Glutamatergic neuron (in vitro differentiated cells): Measurements from ENCODE around the gene KCNJ12. TPM values are rescaled to one million over a fixed set of nuclear protein-coding genes. Genes with fewer than 3 reads are reported as not detected.
"Not testable (repeated sequence)": the region's sequence is repeated elsewhere in the genome, so short reads cannot be mapped to it uniquely, and the experiment has no call there.

Experiments
- DNase-seq: peaks from one replicate; pipeline ENCODE4 v3.0.0; 2022
- H3K27ac Mint-ChIP-seq: one replicate; pipeline ENCODE4 v1.8.0; 2020; ENCODE audit warnings: mild to moderate bottlenecking, mixed read lengths, inconsistent platforms; ENCODE audit not compliant: unreplicated experiment
- H3K27me3 Mint-ChIP-seq: one replicate; pipeline ENCODE4 v1.8.0; 2020; ENCODE audit warnings: mild to moderate bottlenecking, moderate library complexity, mixed read lengths, inconsistent platforms; ENCODE audit not compliant: unreplicated experiment
- H3K36me3 Mint-ChIP-seq: one replicate; pipeline ENCODE4 v1.8.0; 2020; ENCODE audit warnings: mild to moderate bottlenecking, mixed read lengths, inconsistent platforms; ENCODE audit not compliant: unreplicated experiment
- H3K4me1 Mint-ChIP-seq: one replicate; pipeline ENCODE4 v1.8.0; 2020; ENCODE audit warnings: mild to moderate bottlenecking, low read depth, mixed read lengths, inconsistent platforms; ENCODE audit not compliant: unreplicated experiment
- H3K4me3 Mint-ChIP-seq: one replicate; pipeline ENCODE4 v1.8.0; 2020; ENCODE audit warnings: mild to moderate bottlenecking, mixed read lengths, inconsistent platforms; ENCODE audit not compliant: unreplicated experiment
- H3K9me3 Mint-ChIP-seq: one replicate; pipeline ENCODE4 v1.8.0; 2020; ENCODE audit warnings: mild to moderate bottlenecking, moderate library complexity, mixed read lengths, inconsistent platforms; ENCODE audit not compliant: unreplicated experiment
- total RNA-seq: library from RNA; stranded (reverse); fragmentation: NEBNext Ultra II Directional; extraction: Animal tissue kit (Norgen Biotek cat#: 25700); gene quantifications from one replicate; pipeline ENCODE4 v1.2.1, GENCODE V29; 2021; ENCODE audit not compliant: unreplicated experiment
- TF ChIP-seq, protein P1 (sequence below): fragments of 200-600 bp; sonication (generic); IDR thresholded peaks from one replicate; pipeline ENCODE4 v1.5.0; 2021; ENCODE audit not compliant: partially characterized antibody, unreplicated experiment

The KCNJ12 gene
- total RNA-seq, 1 donor from 2014 or later: 9.6 TPM

DNA sequence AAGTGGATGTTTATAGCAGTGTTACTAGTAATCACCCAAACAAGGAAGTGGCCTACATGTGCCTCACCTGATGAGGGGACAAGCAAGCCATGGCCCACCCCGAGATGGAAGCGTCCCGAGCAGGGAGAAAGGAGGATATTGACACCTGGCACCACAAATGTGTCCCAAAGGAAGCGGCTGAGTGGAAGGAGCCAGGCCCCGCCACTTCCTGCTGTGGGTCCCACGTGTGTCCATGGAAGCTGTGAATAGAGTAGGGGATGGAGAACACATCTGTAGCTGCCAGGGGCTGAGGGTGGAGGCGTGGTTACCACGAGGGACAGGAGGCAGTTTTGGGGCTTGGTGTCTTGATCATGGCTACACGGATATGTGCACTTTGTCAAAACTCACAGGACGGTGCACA is 49.2 kb downstream of the KCNJ12 start:
- Mint-ChIP-seq H3K4me3 (no peak overlapping the region), H3K27ac (no peak overlapping the region), H3K9me3 (peaks cover 2% of the 10 kb centered on the region), H3K27me3 (peaks cover 4% of the 10 kb centered on the region), H3K36me3 (no peaks in the 10 kb centered on the region), H3K4me1 (peaks cover 2% of the 10 kb centered on the region)
- TF ChIP-seq, protein P1, sequence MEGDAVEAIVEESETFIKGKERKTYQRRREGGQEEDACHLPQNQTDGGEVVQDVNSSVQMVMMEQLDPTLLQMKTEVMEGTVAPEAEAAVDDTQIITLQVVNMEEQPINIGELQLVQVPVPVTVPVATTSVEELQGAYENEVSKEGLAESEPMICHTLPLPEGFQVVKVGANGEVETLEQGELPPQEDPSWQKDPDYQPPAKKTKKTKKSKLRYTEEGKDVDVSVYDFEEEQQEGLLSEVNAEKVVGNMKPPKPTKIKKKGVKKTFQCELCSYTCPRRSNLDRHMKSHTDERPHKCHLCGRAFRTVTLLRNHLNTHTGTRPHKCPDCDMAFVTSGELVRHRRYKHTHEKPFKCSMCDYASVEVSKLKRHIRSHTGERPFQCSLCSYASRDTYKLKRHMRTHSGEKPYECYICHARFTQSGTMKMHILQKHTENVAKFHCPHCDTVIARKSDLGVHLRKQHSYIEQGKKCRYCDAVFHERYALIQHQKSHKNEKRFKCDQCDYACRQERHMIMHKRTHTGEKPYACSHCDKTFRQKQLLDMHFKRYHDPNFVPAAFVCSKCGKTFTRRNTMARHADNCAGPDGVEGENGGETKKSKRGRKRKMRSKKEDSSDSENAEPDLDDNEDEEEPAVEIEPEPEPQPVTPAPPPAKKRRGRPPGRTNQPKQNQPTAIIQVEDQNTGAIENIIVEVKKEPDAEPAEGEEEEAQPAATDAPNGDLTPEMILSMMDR: no peak
- no peak for DNase-seq

DNA sequence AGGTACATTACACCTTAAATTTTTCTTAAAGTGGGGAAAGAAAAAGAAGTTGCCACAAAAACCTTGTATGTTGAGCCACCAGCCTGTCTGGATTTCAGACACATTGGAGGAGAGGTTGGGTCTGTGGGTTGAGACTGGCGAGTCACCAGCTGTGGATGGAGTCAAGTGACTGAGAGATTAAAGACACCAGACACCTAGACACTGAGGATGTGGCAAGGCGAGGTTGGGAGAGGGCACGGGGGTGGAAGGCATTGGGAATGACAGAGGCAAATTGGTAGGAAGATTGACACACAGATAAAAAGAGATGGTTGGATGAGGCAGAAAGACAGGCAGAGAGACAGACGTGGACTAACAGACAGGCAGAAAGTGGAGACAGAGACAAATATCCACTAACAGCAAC is 49.6 kb downstream of the KCNJ12 start:
- Mint-ChIP-seq H3K27ac (peak overlapping the region; percentile 48), H3K27me3 (peaks cover 4% of the 10 kb centered on the region), H3K4me3 (no peak overlapping the region), H3K9me3 (peaks cover 2% of the 10 kb centered on the region), H3K36me3 (no peaks in the 10 kb centered on the region), H3K4me1 (peaks cover 2% of the 10 kb centered on the region)
- TF ChIP-seq, protein P1: no peak
- no peak for DNase-seq

DNA sequence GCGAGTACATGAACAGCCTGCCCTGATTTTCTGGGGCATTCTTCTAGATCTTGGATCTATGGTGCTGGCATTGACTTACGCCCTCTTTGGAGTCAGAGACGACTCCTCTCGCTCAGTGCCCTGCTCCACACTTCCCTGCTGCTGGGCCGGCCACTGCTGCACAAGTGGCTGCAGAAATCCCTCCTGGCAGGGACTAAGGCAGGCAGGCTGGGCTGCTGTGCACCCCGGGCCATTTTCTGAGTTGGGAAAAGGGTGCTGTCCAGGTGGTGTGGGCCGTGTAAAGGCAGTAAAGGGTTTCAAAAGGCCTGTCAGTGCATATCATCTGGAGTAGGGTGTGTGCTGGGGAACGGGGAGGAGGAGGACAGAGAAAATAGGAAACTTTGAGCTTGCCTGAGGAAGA is 50.1 kb downstream of the KCNJ12 start:
- H3K36me3 Mint-ChIP-seq, DNase-seq, H3K9me3 Mint-ChIP-seq, H3K27me3 Mint-ChIP-seq, H3K4me3 Mint-ChIP-seq, H3K4me1 Mint-ChIP-seq, H3K27ac Mint-ChIP-seq: not testable (repeated sequence)

DNA sequence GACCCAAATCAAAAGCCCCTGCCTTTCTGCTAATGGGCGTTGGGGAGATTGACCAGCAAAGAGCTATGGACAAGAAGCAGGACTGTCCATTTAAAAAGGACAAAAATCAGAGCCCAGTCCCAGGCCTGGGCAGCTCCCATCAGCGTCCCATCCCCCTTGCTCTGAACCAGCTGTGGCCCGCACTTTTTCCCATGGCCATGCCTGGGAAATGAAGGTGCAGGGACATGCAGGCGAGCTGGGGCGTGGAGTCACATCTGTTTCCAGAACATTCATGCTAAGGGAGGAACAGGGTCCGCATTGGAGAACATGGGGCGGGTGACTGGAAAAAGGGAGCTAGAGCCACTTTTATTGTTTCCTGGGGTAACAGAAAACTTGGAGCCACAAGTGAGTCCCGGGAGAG is 50.7 kb downstream of the KCNJ12 start:
- H3K9me3 Mint-ChIP-seq, H3K4me1 Mint-ChIP-seq, DNase-seq, H3K27me3 Mint-ChIP-seq, H3K27ac Mint-ChIP-seq, H3K36me3 Mint-ChIP-seq, H3K4me3 Mint-ChIP-seq: not testable (repeated sequence)

DNA sequence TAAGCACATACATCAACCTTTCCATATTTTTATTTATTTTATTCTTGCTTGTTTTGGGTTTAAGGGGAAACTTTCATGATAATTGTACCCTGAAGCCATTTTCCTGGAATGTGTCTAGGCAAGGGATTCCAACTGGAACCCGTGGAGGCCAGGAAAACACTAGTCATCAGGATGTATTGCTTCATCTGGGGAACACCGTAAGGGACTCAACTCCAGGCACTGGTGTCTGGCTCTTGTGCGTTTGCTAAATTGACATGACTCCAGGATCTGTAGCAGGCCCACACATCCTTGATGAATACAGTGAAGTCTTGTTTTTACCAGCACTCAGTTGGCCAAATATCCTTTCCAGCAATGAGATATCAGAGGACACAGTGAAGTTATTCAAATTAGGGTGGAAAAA is 51.6 kb downstream of the KCNJ12 start:
- H3K4me1 Mint-ChIP-seq, H3K36me3 Mint-ChIP-seq: not testable (repeated sequence)

DNA sequence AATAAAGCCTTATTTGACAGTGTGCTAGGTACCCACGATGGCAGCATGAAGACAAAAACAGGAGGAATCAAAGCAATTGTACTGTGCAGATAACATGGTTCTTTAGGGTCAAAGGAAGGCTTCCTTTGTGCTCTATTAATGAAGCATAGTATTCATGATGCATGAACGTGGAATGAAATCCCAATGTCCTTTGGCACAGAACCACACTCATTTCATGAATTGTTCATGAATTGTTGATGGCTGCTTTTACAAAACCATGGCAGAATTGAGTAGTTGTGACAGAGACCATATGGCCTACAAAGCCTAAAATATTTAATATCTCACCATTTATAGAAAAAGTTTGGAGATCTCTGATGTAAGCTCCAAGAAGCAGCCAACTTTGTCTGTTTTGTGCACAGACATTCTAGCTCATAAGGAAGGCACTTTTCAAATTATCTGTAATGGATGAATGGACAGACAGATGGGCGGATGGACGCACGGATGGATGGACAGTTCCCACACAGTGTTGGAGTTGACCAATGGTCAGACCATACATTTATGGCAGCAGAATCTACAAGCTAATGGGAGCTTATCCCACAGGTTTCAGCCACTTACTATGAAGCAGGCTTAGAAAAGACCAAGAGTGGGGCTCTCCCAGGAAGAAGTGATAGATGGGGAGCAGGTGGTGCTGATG is 52.7 kb downstream of the KCNJ12 start:
- not testable (repeated sequence) for H3K27me3 Mint-ChIP-seq, H3K4me3 Mint-ChIP-seq, DNase-seq, H3K9me3 Mint-ChIP-seq, H3K27ac Mint-ChIP-seq, H3K4me1 Mint-ChIP-seq, H3K36me3 Mint-ChIP-seq

More for the DNA sequence above, 51.6 kb downstream of the KCNJ12 start:
- not testable (repeated sequence) for H3K27me3 Mint-ChIP-seq, DNase-seq, H3K4me3 Mint-ChIP-seq, H3K9me3 Mint-ChIP-seq, H3K27ac Mint-ChIP-seq

DNA sequence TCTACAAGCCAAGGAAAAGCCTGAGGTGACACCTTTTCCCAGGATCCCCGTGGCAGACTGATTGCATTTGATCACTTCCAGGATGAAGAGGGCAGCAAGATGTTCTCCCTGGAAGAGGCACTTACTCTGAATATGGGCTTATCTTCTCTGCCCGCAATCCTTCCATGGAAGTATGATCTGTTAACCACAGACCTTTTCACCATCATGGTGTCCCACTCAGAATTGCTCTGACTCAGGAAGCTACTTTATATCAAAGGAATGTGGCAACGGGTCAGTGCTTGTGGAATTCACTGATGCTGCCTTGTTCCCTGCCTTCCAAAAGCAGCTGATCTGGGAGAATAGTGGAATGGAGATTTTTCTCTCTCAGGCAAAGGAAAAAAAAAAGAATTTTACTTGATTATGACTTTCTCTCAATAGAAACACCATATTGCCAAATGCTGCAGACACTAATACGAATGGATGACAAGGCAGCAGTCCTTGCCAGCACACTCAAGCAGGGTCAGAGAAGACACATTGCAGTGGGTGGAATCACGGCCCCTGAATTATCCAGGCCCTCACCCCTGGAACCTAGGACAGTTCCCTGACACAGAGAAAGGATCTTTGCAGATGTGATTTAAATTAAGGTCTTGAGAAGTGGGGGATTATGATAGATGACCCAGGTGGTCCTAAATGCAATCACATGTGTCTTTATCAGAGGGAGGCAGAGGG is 53.9 kb downstream of the KCNJ12 start:
- H3K27me3 Mint-ChIP-seq, H3K4me1 Mint-ChIP-seq, H3K36me3 Mint-ChIP-seq, H3K9me3 Mint-ChIP-seq, H3K4me3 Mint-ChIP-seq, H3K27ac Mint-ChIP-seq, DNase-seq: not testable (repeated sequence)

DNA sequence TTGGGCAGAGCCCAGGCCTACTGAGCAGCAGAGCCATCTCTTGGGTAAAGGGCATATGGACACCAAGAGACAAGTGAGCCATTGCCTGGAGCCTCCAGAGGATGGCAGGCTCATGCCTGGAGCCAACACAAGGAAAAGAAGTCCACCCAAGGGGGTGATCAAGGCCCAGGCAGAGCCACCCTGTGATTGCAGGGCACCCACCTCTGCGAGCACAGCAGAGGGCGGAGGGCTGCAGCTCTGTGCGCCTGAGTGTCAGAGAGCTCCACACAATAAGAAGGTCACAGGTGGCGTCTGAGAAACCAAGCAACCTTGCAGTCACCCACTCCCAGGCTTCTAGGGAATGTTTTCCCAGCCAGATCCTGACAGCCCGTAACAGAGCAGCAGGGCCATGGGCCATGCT is 57.8 kb downstream of the KCNJ12 start:
- DNase-seq, H3K9me3 Mint-ChIP-seq, H3K4me1 Mint-ChIP-seq, H3K4me3 Mint-ChIP-seq, H3K36me3 Mint-ChIP-seq, H3K27me3 Mint-ChIP-seq, H3K27ac Mint-ChIP-seq: not testable (repeated sequence)

DNA sequence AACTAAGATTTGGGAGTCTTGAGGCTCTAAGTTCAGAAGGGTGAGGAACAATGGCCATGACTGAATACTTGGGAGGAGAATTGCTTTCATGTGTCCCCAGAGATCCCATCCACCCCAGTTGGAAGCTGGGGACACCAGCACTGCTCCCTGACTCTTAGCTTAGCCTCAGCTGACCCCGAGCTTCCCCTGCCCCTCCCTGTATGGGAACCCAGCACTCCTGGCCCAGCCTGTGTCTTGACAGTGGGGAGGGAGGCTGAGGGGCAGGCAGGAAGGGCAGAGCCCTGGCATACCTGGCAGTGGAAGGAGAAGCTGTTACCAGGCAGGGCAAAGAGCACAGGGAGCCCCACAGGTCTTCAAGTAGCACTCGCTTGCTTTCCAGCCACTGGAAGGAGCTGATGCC is 58.8 kb downstream of the KCNJ12 start:
- H3K9me3 Mint-ChIP-seq, H3K36me3 Mint-ChIP-seq, H3K27ac Mint-ChIP-seq, H3K27me3 Mint-ChIP-seq, H3K4me3 Mint-ChIP-seq, DNase-seq, H3K4me1 Mint-ChIP-seq: not testable (repeated sequence)

DNA sequence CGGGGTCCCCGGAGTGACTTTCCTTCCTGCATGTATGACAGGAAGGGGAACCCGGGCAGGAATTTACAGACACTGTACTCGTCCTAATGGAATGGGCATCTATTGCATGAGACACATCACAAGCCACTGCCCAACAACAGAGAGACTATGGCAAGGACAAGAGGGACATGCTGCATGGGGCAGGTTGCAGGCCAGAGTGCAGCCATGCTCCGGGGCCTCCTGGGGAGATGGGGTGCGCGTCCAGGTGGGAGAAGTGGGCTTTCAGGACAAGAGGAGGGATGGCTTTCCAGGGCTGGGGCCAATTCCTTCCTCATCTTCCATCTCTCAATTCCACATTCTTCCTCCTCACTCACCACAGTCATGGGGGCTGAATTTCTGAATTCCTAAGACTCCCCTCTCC is 60.3 kb downstream of the KCNJ12 start:
- not testable (repeated sequence) for H3K27ac Mint-ChIP-seq, H3K4me1 Mint-ChIP-seq, H3K27me3 Mint-ChIP-seq, DNase-seq, H3K36me3 Mint-ChIP-seq, H3K4me3 Mint-ChIP-seq, H3K9me3 Mint-ChIP-seq
